Fibroblast of lung (primary cell): ENCODE data around the gene HAUS3.

Source experiments
- CTCF ChIP-seq, 2 donors: IDR thresholded peaks in 1 of 2; conservative IDR thresholded peaks in 1 of 2; 1 replicate in 1 of 2; 2 replicates in 1 of 2; pipeline ENCODE4 v1.5.1; 2011 to 2012; ENCODE audit warnings: low read length in 2 of 2, control low read depth in 1 of 2, inconsistent platforms in 1 of 2, low read depth in 1 of 2, mild to moderate bottlenecking in 1 of 2
- EZH2 ChIP-seq: IDR thresholded peaks from 2 replicates; pipeline ENCODE4 v1.5.1; 2012; ENCODE audit warnings: low read length, control low read depth, mild to moderate bottlenecking; ENCODE audit errors: missing control alignments

DNA sequence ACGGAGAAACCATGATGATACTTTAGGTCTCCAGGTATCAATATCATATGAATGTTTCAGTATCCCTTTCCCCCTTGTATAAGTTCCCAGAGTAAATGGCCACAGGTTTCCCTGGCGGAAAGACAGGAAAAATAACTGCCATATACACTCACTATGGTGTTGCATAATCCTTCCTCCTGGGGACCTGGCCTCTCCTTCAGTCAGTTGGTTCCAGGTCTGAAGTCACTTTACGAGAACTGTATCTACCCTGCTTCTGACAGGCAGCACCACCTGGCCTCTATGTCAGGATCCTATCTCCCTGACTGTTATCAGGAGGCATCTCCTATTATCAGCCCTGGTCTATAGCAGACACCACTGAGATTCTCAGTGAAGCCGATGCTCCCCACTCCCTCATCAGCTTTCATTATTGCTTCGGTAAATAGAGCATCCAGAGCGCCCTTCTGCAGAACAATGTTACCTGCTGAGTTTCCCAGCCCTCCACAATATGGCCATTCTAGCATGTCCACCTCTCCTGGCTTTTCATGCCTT is 22.6 kb downstream of the HAUS3 start:
- no peak for TF ChIP-seq CTCF (conservative IDR thresholded peaks at IDR 0.05 in 1 of 2, IDR thresholded peaks at IDR 0.05 in 1 of 2; ENCODE audit: low read depth in 1 of 2, low read length in 2 of 2)
- no peak for TF ChIP-seq EZH2
